ENCODE results near the gene NEUROD2. TPM values are rescaled to one million over a fixed set of nuclear protein-coding genes. Genes with fewer than 3 reads are reported as not detected.

NEUROD2 gene
- total and polyA plus RNA-seq, 7 donors = 0.23 to 1.2 (median 0.33) TPM; not detected in 4

DNA sequence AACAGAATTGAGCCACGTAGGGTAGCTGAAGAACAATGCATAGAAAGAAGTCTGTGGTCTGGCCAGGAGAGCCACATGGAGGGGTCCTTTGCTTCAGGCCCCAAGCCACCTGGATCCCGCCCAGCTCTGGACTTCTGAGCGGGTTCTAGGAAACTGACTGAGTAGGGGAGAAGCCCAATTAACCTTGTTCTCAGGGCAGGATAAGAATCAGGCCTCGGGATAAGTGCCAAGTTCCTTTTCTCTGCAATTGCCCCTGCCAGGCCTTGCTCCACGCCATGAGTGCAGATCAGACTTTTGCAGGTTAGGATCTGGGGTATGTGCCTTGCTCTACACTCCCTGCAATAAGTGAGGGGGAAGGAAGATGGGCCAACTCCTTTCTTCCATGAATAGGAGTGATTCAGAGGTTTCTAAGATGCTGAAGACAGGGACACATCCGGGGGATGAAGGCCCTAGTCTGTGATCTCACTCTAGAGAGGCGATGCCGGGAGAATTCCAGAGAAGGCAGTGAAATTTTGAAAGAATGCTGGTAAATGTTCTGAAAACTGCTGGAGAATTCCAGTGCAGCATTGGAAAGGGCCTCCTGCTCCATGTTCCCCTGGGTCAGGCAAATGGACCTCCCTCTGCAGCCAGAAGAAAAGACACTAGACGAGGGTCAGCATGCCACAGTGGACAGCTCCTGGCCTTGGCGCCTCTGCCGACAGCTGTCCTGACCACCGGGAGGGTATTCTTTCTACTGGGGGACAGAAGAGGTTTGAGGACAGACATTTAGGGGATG lies 5.8 kb downstream of the NEUROD2 start:
- intact Hi-C loops (cut with DNase I) = no loop called here
- Histone ChIP-seq H3K27me3 (peaks cover 74 to 100% (median 98%) of the 10 kb centered on the region in 3 donors), H3K36me3 (no peaks in the 10 kb centered on the region), H3K4me3 (no peak overlapping the region), H3K9me3 (no peaks in the 10 kb centered on the region), H3K27ac (no peak overlapping the region), H3K4me1 (peaks cover 0 to 45% (median 41%) of the 10 kb centered on the region in 4 donors)
- no peak for DNase-seq
- WGBS, 2 donors = 29 to 33% methylated on average over 12 of the region's 12 CpGs
- TF ChIP-seq EP300 (IDR thresholded peaks at IDR 0.05) (no peak), POLR2A (IDR thresholded peaks at IDR 0.05) (no peak), POLR2AphosphoS5 (IDR thresholded peaks at IDR 0.05) (no peak)
- TF ChIP-seq, protein P1, sequence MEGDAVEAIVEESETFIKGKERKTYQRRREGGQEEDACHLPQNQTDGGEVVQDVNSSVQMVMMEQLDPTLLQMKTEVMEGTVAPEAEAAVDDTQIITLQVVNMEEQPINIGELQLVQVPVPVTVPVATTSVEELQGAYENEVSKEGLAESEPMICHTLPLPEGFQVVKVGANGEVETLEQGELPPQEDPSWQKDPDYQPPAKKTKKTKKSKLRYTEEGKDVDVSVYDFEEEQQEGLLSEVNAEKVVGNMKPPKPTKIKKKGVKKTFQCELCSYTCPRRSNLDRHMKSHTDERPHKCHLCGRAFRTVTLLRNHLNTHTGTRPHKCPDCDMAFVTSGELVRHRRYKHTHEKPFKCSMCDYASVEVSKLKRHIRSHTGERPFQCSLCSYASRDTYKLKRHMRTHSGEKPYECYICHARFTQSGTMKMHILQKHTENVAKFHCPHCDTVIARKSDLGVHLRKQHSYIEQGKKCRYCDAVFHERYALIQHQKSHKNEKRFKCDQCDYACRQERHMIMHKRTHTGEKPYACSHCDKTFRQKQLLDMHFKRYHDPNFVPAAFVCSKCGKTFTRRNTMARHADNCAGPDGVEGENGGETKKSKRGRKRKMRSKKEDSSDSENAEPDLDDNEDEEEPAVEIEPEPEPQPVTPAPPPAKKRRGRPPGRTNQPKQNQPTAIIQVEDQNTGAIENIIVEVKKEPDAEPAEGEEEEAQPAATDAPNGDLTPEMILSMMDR (IDR thresholded peaks at IDR 0.05) = no peak

DNA sequence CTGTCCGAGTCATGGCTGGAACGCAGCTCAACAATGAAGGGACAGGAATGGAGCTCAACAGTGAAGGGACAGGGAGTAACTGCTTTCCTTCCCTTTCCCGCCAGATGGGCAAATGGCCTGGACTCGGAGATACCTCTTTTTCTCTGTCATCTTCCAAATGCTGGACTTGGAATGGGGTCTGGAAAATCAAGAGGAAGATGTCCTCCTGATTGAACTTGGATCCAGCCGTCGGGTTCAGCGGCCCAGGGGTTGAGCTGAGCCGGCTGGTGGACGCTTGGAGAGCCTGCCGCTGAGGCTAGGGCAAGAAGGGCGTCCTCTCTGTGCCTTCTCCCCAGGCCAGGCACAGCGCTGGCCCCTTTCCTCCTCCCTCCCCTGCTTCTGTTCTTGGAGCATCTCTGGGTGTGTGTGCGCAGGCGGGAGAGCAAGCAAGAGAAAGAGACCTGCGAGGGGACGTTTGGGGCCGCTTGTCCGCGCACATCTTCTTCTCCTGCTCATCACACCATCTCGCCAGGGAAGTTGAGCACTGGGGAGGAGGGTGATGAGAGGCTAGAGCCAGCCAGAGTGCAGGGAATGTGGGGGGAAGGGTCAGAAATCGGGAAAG lies 6.6 kb downstream of the NEUROD2 start:
- TF ChIP-seq EP300 (IDR thresholded peaks at IDR 0.05) (no peak), POLR2AphosphoS5 (IDR thresholded peaks at IDR 0.05) (no peak), POLR2A (IDR thresholded peaks at IDR 0.05) (no peak)
- TF ChIP-seq, protein P1 (IDR thresholded peaks at IDR 0.05) = no peak
- WGBS, 2 donors = 8 to 15% methylated on average over 21 of the region's 21 CpGs
- Histone ChIP-seq H3K27ac (no peak overlapping the region), H3K36me3 (no peaks in the 10 kb centered on the region), H3K4me3 (no peak overlapping the region), H3K27me3 (peaks cover 74 to 100% (median 98%) of the 10 kb centered on the region in 3 donors), H3K9me3 (no peaks in the 10 kb centered on the region), H3K4me1 (peaks cover 0 to 36% (median 32%) of the 10 kb centered on the region in 4 donors)
- intact Hi-C loops (cut with DNase I) = no loop called here
- DNase-seq = no peak

DNA sequence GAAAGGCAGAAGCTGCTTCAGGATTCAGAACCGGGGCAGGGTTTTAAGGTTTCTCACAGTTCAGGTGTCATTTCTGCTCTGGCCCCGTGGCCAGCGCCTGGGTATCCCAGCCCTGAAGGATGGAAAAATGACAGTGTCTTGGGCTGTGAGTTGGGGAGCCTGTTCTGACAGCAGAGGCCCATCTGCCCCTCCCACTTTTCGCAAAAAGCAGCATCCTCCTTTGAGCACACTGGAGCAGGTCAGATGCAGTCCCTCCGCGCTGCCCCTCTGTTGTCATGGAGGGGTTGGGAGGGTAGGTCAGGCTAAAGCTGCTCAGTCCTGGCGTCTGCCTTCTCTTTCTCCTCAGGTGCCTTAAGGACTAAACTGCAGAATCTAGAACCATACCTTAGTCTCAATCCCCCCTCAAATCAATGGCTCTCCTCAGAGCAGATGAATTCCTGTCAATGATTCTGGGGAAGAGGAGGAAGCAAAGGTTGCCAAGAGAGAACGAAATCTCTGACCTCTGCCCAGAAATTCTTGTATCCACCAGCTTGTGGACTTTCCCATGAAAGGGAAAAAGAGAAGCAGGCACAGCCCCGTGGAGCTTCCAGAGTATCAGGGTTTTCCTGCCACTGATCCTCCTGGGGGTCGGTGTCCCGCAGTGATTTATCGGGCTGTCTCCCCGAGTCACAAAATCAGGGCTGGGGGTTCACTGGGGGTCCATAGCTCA lies 7.3 kb downstream of the NEUROD2 start:
- TF ChIP-seq, protein P1 (IDR thresholded peaks at IDR 0.05) = no peak
- TF ChIP-seq POLR2AphosphoS5 (IDR thresholded peaks at IDR 0.05) (no peak), EP300 (IDR thresholded peaks at IDR 0.05) (no peak), POLR2A (IDR thresholded peaks at IDR 0.05) (no peak)
- Histone ChIP-seq H3K27me3 (peaks cover 67 to 100% (median 98%) of the 10 kb centered on the region in 3 donors), H3K36me3 (no peaks in the 10 kb centered on the region), H3K4me1 (peaks cover 0 to 30% (median 26%) of the 10 kb centered on the region in 4 donors), H3K9me3 (no peaks in the 10 kb centered on the region), H3K4me3 (no peak overlapping the region), H3K27ac (no peak overlapping the region)
- no peak for DNase-seq
- WGBS, 2 donors = 5 to 7% methylated on average over 13 of the region's 13 CpGs
- intact Hi-C loops (cut with DNase I) = no loop called here

DNA sequence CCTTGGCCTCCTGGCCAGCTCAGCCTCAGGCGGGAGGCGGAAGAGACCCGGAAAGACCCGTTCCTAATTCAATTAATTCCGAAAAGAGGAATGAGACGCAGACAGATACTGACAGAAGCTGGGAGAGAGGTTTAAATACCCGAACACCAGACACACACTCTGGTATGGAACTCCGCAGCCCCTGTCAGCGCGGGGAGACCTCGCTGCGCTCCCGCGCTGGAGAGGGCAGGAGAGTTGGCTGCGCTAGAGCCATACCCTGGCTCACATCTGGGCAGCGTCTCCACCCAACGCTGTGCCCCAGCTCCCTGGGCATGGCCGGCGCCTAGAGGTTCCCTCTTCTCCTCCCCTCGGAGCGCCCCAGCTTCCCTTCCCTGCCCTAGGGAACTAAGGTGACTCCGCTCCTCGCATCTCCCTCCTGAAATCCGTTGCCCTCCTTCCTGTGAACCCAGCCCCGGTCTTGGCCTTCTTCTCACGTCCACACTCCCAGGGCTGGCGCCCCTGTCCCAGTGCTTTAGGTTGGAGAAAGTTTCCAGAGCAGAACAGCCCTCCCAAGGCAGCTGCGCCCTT lies 8.0 kb downstream of the NEUROD2 start:
- DNase-seq = no peak
- intact Hi-C loops (cut with DNase I) = no loop called here
- no peak overlapping the region for H3K4me3 ChIP-seq
- H3K4me1 ChIP-seq = peaks cover 0 to 23% (median 19%) of the 10 kb centered on the region in 4 donors
- H3K27me3 ChIP-seq = peaks cover 60 to 100% (median 98%) of the 10 kb centered on the region in 3 donors
- WGBS, 2 donors = 6 to 7% methylated on average over 28 of the region's 28 CpGs
- H3K9me3 ChIP-seq = no peaks in the 10 kb centered on the region
- H3K36me3 ChIP-seq = no peaks in the 10 kb centered on the region
- no peak overlapping the region for H3K27ac ChIP-seq
- no peak for TF ChIP-seq POLR2A (IDR thresholded peaks at IDR 0.05)
- TF ChIP-seq, protein P1 (IDR thresholded peaks at IDR 0.05) = no peak
- TF ChIP-seq EP300 (IDR thresholded peaks at IDR 0.05) = no peak
- no peak for TF ChIP-seq POLR2AphosphoS5 (IDR thresholded peaks at IDR 0.05)
